Hair follicle dermal papilla cell (primary cell): ENCODE data around the gene ZNF91. TPM values are rescaled to one million over a fixed set of nuclear protein-coding genes. Genes with fewer than 3 reads are reported as not detected.

Source experiments
- small RNA-seq: library from RNA; depleted of rRNA; stranded (forward); fragments of <200 nt; gene quantifications from one replicate; pipeline ENCODE3, GENCODE V24; 2012
- total RNA-seq: library from RNA; depleted of rRNA; stranded (reverse); fragments of >200 nt; gene quantifications from 2 replicates; pipeline ENCODE4 v1.2.3, GENCODE V29; 2012

ZNF91 gene
- total RNA-seq = 19.1 and 23.0 TPM in 2 replicates

DNA sequence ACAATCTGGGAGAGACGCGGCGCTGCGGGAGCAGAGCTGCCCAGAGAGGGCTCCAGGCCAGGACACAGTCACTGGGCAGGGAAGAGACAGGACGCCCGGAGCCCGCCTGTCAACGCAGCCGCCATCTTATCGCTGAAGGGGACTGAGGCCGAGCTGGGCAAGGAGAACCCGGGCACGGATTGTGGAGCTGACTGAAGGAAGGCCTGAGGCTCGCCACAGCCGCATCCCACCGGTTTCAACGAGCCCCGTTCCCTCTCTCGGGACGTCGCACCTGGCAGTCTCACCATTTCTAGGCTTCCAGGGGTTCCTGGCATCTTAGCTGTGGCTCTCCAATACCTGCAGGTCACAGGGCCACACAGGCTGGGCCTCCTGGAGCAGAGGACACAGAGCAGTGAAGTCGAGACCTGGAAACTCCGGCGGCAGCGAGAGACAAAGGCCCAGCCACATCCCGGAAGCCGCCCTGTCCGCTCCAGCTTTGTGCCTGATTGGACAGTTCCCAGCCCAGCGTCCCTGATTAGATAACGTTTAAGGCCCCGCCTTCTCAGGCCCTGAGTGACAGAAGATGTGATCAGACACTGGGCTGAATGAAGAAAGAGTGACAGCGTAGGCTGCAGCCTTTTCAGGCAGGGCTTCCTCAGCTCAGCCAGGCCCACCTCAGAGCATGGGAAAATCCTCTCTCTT, at the start of gene ZNF91:
ZNF91 (minus strand) TSS at position 431 of the 681 bp plus-strand sequence; CDS start at position 314, 117 bp downstream.

Small RNA genes lying within 50 kb of the gene (small RNA-seq; reads per million reads assigned to genes)
- not detected for gene VN1R91P

Other genes starting within 250 kb of the ZNF91 start
- 2.3 and 2.8 TPM in 2 replicates for gene ZNF724, start 145.1 kb downstream of the ZNF91 start, total RNA-seq